T follicular helper cell (primary cell): ENCODE measurements around the gene PIK3AP1.
"Not testable (repeated sequence)": the region's sequence is repeated elsewhere in the genome, so short reads cannot be mapped to it uniquely, and the experiment has no call there.

Source experiments
- DNase-seq: peaks from one replicate; pipeline ENCODE4 v3.0.0-alpha.2; 2020; ENCODE audit warnings: low read depth

PIK3AP1 gene

GRCh38 chr10:96696845-96697425 is 23.4 kb downstream of the PIK3AP1 start:
- DNase-seq = no peak

- no peak for DNase-seq
Observed at GRCh38 chr10:96695975-96696634, 24.2 kb downstream of the PIK3AP1 start.

DNA sequence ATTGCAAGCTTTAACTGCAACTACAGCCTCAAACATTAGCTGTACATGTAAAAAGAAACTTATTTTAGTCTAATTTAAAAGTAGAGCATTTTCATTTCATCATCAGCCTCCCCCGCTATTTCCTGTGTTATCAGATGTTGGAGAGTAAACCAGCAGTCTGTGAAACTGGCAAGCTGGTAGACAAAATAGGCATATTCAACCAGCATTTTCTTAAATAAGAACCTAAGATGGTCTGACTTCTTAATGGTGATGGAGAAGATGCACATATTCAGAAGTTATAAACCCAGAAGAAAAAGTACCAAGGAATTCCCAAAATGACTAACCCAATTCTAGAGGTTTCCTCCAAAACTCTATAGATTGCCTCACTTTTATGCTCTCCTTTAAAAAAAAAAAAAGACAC is 24.9 kb downstream of the PIK3AP1 start:
- no peak for DNase-seq

- DNase-seq = no peak
Observed at GRCh38 chr10:96693431-96693830, 26.9 kb downstream of the PIK3AP1 start.

DNA sequence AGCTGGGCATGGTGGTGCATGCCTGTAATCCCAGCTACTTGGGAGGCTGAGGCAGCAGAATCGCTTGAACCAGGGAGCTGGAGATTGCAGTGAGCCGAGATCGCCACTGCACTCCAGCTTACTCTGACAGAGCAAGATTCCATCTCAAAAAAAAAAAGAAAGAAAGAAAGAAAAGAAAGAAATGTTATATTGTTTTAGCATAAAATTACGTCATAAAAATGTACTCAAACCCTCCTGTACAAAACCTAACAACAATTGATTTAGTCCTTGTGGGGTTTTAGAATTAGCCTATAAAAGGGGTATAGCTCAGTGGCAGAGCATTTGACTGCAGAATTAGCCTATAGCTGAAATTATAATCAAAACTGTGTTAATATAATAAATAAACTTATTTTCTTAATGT is 27.9 kb downstream of the PIK3AP1 start:
- no peak for DNase-seq

DNA sequence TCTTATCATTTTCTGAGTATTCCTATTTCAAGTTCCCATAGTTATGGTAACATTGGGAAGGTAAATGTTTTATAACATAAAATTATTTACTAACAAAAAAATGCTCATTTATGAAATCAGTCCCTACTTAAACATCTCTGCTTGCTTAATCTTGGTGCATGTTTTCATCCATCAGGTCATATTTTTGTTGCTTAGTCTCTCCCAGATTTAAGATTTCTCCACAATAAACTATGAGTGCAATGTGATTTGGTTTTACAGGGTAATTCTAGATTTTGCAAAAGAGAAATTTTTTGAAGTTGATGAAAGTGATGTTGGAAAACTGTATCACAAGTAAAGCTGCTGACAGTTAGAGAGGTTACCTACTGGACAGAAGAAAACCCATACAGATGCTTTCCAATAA is 28.6 kb downstream of the PIK3AP1 start:
- no peak for DNase-seq

- no peak for DNase-seq
Observed at GRCh38 chr10:96690755-96691730, 29.3 kb downstream of the PIK3AP1 start.

DNA sequence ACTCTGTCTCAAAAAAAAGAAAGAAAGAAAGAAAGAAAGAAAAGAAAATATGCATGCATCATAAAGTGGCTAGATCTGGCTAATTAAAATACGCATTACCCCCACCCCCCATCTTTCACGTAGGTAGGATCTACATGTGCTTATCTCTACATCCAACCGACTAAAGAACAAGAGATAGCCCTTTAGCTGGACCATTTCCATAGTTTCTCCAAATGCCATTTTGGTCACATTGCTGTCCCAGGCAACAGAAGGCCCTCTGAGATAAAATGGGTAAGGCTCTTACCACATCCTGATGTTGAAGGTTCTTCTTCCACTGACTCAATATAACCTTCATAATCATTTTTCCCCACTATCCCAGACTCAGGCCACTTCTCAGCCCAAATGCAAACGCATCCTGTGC is 31.5 kb downstream of the PIK3AP1 start:
- DNase-seq = no peak

GRCh38 chr10:96687317-96688012 is 32.8 kb downstream of the PIK3AP1 start:
- DNase-seq = no peak

- DNase-seq = no peak
Observed at GRCh38 chr10:96686514-96686913, 33.8 kb downstream of the PIK3AP1 start.

- no peak for DNase-seq
Observed at GRCh38 chr10:96685306-96685705, 35.0 kb downstream of the PIK3AP1 start.

DNA sequence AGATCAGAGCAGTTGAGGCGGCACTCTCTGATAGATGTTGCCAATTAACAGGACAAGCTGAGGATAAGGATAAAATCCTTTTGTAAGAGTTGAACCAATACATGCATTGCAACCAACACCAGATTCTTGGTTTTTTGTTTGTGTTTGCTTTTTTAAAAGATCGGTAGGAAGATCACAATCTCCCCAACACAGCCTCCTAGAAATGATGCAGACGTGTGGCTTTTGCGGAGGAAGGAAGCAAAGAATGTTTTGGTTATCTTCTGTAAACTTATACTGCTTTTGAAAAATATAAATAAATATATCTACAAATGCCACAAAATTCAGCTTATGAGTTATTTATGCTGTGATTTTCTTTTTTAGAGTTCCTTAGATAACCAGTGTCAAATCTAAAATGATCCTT is 35.5 kb downstream of the PIK3AP1 start:
- no peak for DNase-seq

- no peak for DNase-seq
Observed at GRCh38 chr10:96683710-96684109, 36.6 kb downstream of the PIK3AP1 start.

DNA sequence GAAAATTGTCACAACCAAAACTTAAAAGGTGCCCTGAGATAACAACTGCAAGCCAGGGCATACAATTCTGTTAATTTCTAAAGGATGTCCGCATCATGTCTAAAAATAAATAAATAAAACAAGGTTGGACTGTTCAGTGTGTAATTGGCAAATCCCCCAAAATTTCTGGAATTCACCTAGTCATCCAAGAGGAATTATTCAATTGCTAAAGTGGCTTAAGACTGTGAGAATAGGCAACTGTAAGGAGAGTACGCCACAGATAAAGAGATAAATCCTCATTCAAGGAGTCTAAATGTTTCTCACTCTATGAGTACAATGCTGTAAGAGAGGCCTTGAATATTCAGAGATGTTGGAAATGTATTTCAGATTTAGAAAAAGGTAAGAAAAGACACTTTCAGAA is 37.2 kb downstream of the PIK3AP1 start:
- no peak for DNase-seq

GRCh38 chr10:96681524-96681923 is 38.8 kb downstream of the PIK3AP1 start:
- no peak for DNase-seq

GRCh38 chr10:96680463-96680862 is 39.9 kb downstream of the PIK3AP1 start:
- DNase-seq = not testable (repeated sequence)

GRCh38 chr10:96678725-96679124 is 41.6 kb downstream of the PIK3AP1 start:
- DNase-seq = no peak

GRCh38 chr10:96676272-96677112 is 43.8 kb downstream of the PIK3AP1 start:
- DNase-seq = no peak

- DNase-seq = no peak
Observed at GRCh38 chr10:96675846-96676245, 44.5 kb downstream of the PIK3AP1 start.

DNA sequence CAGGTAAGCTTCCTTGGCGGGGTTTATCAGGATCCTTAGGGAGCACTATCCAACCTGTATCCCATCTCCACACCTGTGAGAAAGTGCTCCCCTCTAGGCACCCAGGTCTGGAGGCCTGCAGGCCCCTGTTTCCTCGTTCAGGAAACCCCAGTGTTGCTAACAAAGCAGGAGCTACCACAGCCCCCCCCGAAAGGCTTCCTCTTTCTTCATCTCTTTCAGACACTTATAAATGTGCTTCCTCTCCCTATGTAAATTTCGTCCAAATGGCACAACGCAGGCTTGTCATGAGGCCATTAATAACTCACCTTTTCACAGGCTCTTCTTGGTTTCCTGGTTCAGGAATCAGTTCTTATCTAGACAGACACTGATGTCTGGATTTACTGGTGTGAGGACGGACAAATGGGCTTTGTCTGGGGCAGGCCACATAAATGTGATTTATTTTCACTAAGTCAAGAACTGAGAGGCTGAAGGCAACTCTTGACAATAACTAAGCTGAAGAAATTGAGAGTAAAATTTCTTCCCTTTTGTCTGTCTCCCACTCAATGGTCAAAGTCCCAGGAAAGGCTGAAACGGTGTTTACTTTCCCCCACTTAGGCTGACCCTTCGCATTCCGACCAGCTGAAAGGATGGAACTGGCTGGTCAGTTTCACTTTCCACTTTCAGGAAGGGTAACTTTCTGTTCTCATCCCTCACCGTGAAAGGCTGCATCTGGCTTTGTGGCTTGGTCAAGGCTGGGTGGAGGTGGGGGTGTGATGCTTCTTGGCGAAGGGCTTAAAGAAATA is 46.8 kb downstream of the PIK3AP1 start:
- no peak for DNase-seq
